HepG2 (cell line): ENCODE data around the gene CNIH3. TPM values are rescaled to one million over a fixed set of nuclear protein-coding genes. Genes with fewer than 3 reads are reported as not detected.

Experiments
- ATAC-seq: fragments of 200-7000 bp; cut with Tn5 transposase; 3 replicates; pipeline ENCODE4 v1.9.1; 2020; ENCODE audit warnings: mild to moderate bottlenecking, moderate library complexity
- BruUV-seq: library from RNA; stranded (reverse); fragments of 400-500 nt; replicated peaks from 2 replicates; lab custom pipeline; 2021; lab: Mats Ljungman, UMichigan
- CTCF ChIA-PET: fragments of 300-600 bp; formaldehyde crosslinking; extraction: SDS; loops from one replicate; lab custom pipeline; 2021; ENCODE audit warnings: low total read pairs, inconsistent platforms, low intra/inter-chr PET ratio; lab: Yijun Ruan, JAX
- POLR2A ChIA-PET: fragments of 350-600 bp; sonication (Branson Sonifier 250); formaldehyde crosslinking; loops from one replicate; lab custom pipeline; 2020; ENCODE audit warnings: antibody characterized with exemption, inconsistent platforms; lab: Yijun Ruan, JAX
- DNase-seq: peaks from one replicate; pipeline ENCODE4 v3.0.0-alpha.2; 2015; ENCODE audit warnings: low spot score
- FAIRE-seq: peaks from 3 replicates; lab custom pipeline; 2011; peaks lifted over from hg19 to GRCh38; lab: Jason Lieb, UNC
- H2AFZ ChIP-seq: one replicate; pipeline ENCODE4 v1.6.1; 2011; ENCODE audit warnings: low read length, inconsistent platforms
- H3K27ac ChIP-seq: fragments of 300-600 bp; 3 replicates; pipeline ENCODE4 v1.8.0; 2011; ENCODE audit warnings: mixed run types, mild to moderate bottlenecking, mixed read lengths, low read length, inconsistent platforms; ENCODE audit not compliant: insufficient read depth; ENCODE audit errors: extremely low read length
- H3K27me3 ChIP-seq, 2 experiments: fragments of 200-600 bp in 1 of 2; 2 replicates in 1 of 2; 3 replicates in 1 of 2; pipeline versions ENCODE4 v1.6.0 to v1.8.0; 2011; ENCODE audit warnings: low read length in 2 of 2, mild to moderate bottlenecking in 2 of 2, moderate library complexity in 2 of 2, inconsistent platforms in 1 of 2; ENCODE audit not compliant: insufficient read depth in 2 of 2, control insufficient read depth in 1 of 2
- H3K36me3 ChIP-seq, 2 experiments: fragments of 200-600 bp in 1 of 2; replicated peaks in 1 of 2; 2 replicates in 1 of 2; 3 replicates in 1 of 2; pipeline versions ENCODE4 v1.5.1 to v1.8.0; 2011; ENCODE audit warnings: low read length in 2 of 2, inconsistent platforms in 1 of 2; ENCODE audit not compliant: insufficient read depth in 2 of 2, control insufficient read depth in 1 of 2
- H3K4me1 ChIP-seq: 2 replicates; pipeline ENCODE4 v1.5.1; 2012; ENCODE audit warnings: low read length, inconsistent platforms; ENCODE audit not compliant: insufficient read depth
- H3K4me2 ChIP-seq: 2 replicates; pipeline ENCODE4 v1.6.0; 2011; ENCODE audit warnings: low read depth, low read length, inconsistent platforms
- H3K4me3 ChIP-seq, 3 experiments: fragments of 200-600 bp in 1 of 3; sonication (generic), shearing (Covaris generic) in 1 of 3; replicated peaks in 1 of 3; 2 replicates each; pipeline ENCODE4 v1.5.1; 2011 to 2016; ENCODE audit warnings: low read length in 3 of 3, inconsistent platforms in 2 of 3, low read depth in 2 of 3, mild to moderate bottlenecking in 2 of 3, control low read depth in 1 of 3, mixed read lengths in 1 of 3; ENCODE audit not compliant: insufficient read depth in 1 of 3
- H3K79me2 ChIP-seq: one replicate; pipeline ENCODE4 v1.6.1; 2011; ENCODE audit warnings: low read length, inconsistent platforms; ENCODE audit not compliant: insufficient read depth
- H3K9ac ChIP-seq: 2 replicates; pipeline ENCODE4 v1.6.0; 2011; ENCODE audit warnings: mild to moderate bottlenecking, low read depth, low read length, inconsistent platforms; ENCODE audit not compliant: insufficient read depth
- H3K9me3 ChIP-seq: 2 replicates; pipeline ENCODE4 v1.5.1; 2012; ENCODE audit warnings: mild to moderate bottlenecking, low read length
- H4K20me1 ChIP-seq: 2 replicates; pipeline ENCODE4 v1.6.0; 2011; ENCODE audit warnings: inconsistent platforms, mild to moderate bottlenecking, low read length, moderate library complexity; ENCODE audit not compliant: insufficient read depth
- CCDC6 ChIP-seq: sonication (generic); formaldehyde crosslinking; IDR thresholded peaks from 2 replicates; pipeline ENCODE4 v1.8.1; 2022; ENCODE audit warnings: mild to moderate bottlenecking, missing genetic modification reagents, moderate library complexity
- EEA1 ChIP-seq: sonication (generic); formaldehyde crosslinking; IDR thresholded peaks from 2 replicates; pipeline ENCODE4 v1.5.1; 2020; ENCODE audit warnings: mild to moderate bottlenecking, missing genetic modification reagents, borderline replicate concordance
- FOXA3 ChIP-seq: IDR thresholded peaks from 2 replicates; pipeline ENCODE4 v1.6.1; 2016; ENCODE audit warnings: missing genetic modification reagents, missing compliant biosample characterization
- FOXJ3 ChIP-seq: sonication (generic); formaldehyde crosslinking; IDR thresholded peaks from 2 replicates; pipeline ENCODE4 v1.4.0; 2020; ENCODE audit warnings: missing genetic modification reagents, mild to moderate bottlenecking, borderline replicate concordance
- KMT2A ChIP-seq: sonication (generic); formaldehyde crosslinking; IDR thresholded peaks from 2 replicates; pipeline ENCODE4 v1.4.0; 2020; ENCODE audit warnings: missing genetic modification reagents
- RBM22 ChIP-seq: fragments of 200-400 bp; formaldehyde crosslinking; optimal IDR thresholded peaks from 2 replicates; pipeline ENCODE3; 2017; ENCODE audit warnings: mild to moderate bottlenecking, low read length, moderate library complexity
- SRSF4 ChIP-seq: fragments of 200-400 bp; formaldehyde crosslinking; IDR thresholded peaks from one replicate; pipeline ENCODE4 v1.6.1; 2018; ENCODE audit warnings: mild to moderate bottlenecking, low read depth, low read length, moderate library complexity; ENCODE audit not compliant: poor library complexity, severe bottlenecking
- TBP ChIP-seq: sonication (generic); formaldehyde crosslinking; IDR thresholded peaks from 2 replicates; pipeline ENCODE4 v1.5.0; 2020; ENCODE audit warnings: missing genetic modification reagents
- ZFY ChIP-seq: sonication (generic); formaldehyde crosslinking; IDR thresholded peaks from 2 replicates; pipeline ENCODE4 v1.4.0; 2020; ENCODE audit warnings: missing genetic modification reagents
- ZNF589 ChIP-seq: sonication (generic); formaldehyde crosslinking; conservative IDR thresholded peaks from 2 replicates; pipeline ENCODE4 v1.8.0; 2022; ENCODE audit warnings: mild to moderate bottlenecking, moderate library complexity, missing genetic modification reagents
- ZNF660 ChIP-seq: sonication (generic); formaldehyde crosslinking; IDR thresholded peaks from 2 replicates; pipeline ENCODE4 v1.5.1; 2020; ENCODE audit warnings: mild to moderate bottlenecking, low read depth, missing genetic modification reagents, borderline replicate concordance
- ZNF879 ChIP-seq: sonication (generic); formaldehyde crosslinking; IDR thresholded peaks from 2 replicates; pipeline ENCODE4 v1.8.1; 2023; ENCODE audit warnings: missing genetic modification reagents
- ZSCAN29 ChIP-seq: sonication (generic); formaldehyde crosslinking; conservative IDR thresholded peaks from 2 replicates; pipeline ENCODE4 v1.4.0; 2020; ENCODE audit warnings: mild to moderate bottlenecking, missing genetic modification reagents
- WGBS: methylation state at CpG from one replicate; pipeline ENCODE4 v1.1.6; 2017; ENCODE audit warnings: low lambda C conversion rate; 5-methylcytosine and 5-hydroxymethylcytosine counted together
- in situ Hi-C: cut with HindIII; loops from 2 replicates; pipeline ENCODE4 v1.10.0; 2017; ENCODE audit warnings: low pct_unique_long_range_greater_than_20kb; ENCODE audit not compliant: extremely low pct_ligation_motif_present
- intact Hi-C: fragments of 100-400 bp; cut with micrococcal nuclease; formaldehyde crosslinking; loops from one replicate; pipeline ENCODE4 v1.10.0; 2022; ENCODE audit not compliant: unreplicated experiment
- polyA plus RNA-seq, 8 experiments: library from polyadenylated mRNA; depleted of rRNA in 3 of 8; stranded (reverse) in 7 of 8; unstranded in 1 of 8; fragments of >200 nt; fragmentation: Illumina TruSeq in 4 of 8; extraction: Trizol in 4 of 8; gene quantifications; 2 replicates each; pipeline versions ENCODE4 v1.2.1 to v1.2.3, GENCODE V29; 2011 to 2016; ENCODE audit warnings: low read depth in 4 of 8, missing spikeins in 1 of 8, mixed read lengths in 1 of 8; ENCODE audit not compliant: insufficient read depth in 1 of 8
- total RNA-seq, 5 experiments: library from RNA; depleted of rRNA; stranded (reverse); fragments of >200 nt; fragmentation: Illumina TruSeq; extraction: Trizol; gene quantifications; 2 replicates each; pipeline ENCODE4 v1.2.3, GENCODE V29; 2016; ENCODE audit warnings: low read depth in 1 of 5
- TF ChIP-seq, protein P1 (sequence below): IDR thresholded peaks from 2 replicates; pipeline ENCODE4 v1.6.1; 2016; ENCODE audit warnings: low read depth, missing genetic modification reagents, missing compliant biosample characterization
- TF ChIP-seq, protein P2 (sequence below): sonication (generic); formaldehyde crosslinking; IDR thresholded peaks from 2 replicates; pipeline ENCODE4 v1.9.0; 2021; ENCODE audit warnings: missing genetic modification reagents, borderline replicate concordance
- TF ChIP-seq, protein P3 (sequence below): sonication (generic); formaldehyde crosslinking; IDR thresholded peaks from 2 replicates; pipeline ENCODE4 v1.5.1; 2020; ENCODE audit warnings: missing genetic modification reagents, mild to moderate bottlenecking, borderline replicate concordance

Gene CNIH3
- total and polyA plus RNA-seq, 2 of the 13 experiments (the other 11 are each of a cell fraction or from before 2014, with no cell fraction given): 0.36 to 1.1 TPM

DNA sequence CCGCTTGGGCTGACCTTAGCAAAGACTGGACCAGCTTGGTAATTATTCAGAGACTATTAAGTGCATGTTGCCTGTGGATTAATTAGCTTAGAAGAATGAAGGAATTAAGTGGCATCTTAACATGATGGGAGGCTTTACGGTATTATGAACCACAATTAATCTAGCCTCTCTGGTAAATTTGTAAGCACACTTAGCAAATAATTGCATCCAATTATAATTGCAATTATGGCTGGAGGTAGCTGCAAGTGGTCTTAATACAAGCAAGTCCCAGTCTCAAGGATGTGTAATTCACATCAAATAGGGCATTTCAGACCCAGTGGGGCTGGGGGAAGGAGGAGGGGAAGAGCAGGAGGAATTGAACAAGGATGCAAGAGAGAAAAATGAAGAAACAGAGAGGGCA, 151.6 kb downstream of the CNIH3 start:
- no peak for FAIRE-seq
- no peak for TF ChIP-seq EEA1 (CRISPR knock-in tag)
- TF ChIP-seq FOXJ3: no peak
- TF ChIP-seq, protein P1, sequence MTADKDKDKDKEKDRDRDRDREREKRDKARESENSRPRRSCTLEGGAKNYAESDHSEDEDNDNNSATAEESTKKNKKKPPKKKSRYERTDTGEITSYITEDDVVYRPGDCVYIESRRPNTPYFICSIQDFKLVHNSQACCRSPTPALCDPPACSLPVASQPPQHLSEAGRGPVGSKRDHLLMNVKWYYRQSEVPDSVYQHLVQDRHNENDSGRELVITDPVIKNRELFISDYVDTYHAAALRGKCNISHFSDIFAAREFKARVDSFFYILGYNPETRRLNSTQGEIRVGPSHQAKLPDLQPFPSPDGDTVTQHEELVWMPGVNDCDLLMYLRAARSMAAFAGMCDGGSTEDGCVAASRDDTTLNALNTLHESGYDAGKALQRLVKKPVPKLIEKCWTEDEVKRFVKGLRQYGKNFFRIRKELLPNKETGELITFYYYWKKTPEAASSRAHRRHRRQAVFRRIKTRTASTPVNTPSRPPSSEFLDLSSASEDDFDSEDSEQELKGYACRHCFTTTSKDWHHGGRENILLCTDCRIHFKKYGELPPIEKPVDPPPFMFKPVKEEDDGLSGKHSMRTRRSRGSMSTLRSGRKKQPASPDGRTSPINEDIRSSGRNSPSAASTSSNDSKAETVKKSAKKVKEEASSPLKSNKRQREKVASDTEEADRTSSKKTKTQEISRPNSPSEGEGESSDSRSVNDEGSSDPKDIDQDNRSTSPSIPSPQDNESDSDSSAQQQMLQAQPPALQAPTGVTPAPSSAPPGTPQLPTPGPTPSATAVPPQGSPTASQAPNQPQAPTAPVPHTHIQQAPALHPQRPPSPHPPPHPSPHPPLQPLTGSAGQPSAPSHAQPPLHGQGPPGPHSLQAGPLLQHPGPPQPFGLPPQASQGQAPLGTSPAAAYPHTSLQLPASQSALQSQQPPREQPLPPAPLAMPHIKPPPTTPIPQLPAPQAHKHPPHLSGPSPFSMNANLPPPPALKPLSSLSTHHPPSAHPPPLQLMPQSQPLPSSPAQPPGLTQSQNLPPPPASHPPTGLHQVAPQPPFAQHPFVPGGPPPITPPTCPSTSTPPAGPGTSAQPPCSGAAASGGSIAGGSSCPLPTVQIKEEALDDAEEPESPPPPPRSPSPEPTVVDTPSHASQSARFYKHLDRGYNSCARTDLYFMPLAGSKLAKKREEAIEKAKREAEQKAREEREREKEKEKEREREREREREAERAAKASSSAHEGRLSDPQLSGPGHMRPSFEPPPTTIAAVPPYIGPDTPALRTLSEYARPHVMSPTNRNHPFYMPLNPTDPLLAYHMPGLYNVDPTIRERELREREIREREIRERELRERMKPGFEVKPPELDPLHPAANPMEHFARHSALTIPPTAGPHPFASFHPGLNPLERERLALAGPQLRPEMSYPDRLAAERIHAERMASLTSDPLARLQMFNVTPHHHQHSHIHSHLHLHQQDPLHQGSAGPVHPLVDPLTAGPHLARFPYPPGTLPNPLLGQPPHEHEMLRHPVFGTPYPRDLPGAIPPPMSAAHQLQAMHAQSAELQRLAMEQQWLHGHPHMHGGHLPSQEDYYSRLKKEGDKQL: no peak
- no peak for TF ChIP-seq ZNF660 (CRISPR knock-in tag)
- TF ChIP-seq RBM22: no peak
- no peak for TF ChIP-seq ZNF589 (CRISPR knock-in tag)
- TF ChIP-seq, protein P2, sequence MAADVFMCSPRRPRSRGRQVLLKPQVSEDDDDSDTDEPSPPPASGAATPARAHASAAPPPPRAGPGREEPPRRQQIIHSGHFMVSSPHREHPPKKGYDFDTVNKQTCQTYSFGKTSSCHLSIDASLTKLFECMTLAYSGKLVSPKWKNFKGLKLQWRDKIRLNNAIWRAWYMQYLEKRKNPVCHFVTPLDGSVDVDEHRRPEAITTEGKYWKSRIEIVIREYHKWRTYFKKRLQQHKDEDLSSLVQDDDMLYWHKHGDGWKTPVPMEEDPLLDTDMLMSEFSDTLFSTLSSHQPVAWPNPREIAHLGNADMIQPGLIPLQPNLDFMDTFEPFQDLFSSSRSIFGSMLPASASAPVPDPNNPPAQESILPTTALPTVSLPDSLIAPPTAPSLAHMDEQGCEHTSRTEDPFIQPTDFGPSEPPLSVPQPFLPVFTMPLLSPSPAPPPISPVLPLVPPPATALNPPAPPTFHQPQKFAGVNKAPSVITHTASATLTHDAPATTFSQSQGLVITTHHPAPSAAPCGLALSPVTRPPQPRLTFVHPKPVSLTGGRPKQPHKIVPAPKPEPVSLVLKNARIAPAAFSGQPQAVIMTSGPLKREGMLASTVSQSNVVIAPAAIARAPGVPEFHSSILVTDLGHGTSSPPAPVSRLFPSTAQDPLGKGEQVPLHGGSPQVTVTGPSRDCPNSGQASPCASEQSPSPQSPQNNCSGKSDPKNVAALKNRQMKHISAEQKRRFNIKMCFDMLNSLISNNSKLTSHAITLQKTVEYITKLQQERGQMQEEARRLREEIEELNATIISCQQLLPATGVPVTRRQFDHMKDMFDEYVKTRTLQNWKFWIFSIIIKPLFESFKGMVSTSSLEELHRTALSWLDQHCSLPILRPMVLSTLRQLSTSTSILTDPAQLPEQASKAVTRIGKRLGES (CRISPR knock-in tag): no peak
- no peak for TF ChIP-seq FOXA3 (CRISPR knock-in tag)
- TF ChIP-seq CCDC6 (CRISPR knock-in tag): no peak
- no peak for TF ChIP-seq ZNF879
- TF ChIP-seq TBP (CRISPR knock-in tag): no peak
- TF ChIP-seq ZSCAN29 (CRISPR knock-in tag): no peak
- TF ChIP-seq SRSF4: no peak
- TF ChIP-seq ZFY: no peak
- TF ChIP-seq, protein P3, sequence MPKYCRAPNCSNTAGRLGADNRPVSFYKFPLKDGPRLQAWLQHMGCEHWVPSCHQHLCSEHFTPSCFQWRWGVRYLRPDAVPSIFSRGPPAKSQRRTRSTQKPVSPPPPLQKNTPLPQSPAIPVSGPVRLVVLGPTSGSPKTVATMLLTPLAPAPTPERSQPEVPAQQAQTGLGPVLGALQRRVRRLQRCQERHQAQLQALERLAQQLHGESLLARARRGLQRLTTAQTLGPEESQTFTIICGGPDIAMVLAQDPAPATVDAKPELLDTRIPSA: no peak
- no peak for TF ChIP-seq KMT2A

More for the DNA sequence above, 151.6 kb downstream of the CNIH3 start:
- no TSS peak for BruUV-seq
- 29% methylated on average over 2 of the region's 2 CpGs for WGBS
- ChIA-PET CTCF (no interaction called here), POLR2A (no interaction called here)
- Histone ChIP-seq H3K4me2 (no peak overlapping the region), H3K9ac (no peak overlapping the region), H3K79me2 (no peaks in the 10 kb centered on the region), H3K9me3 (no peaks in the 10 kb centered on the region), H3K4me3 (no peak overlapping the region), H3K36me3 (no peaks in the 10 kb centered on the region), H3K27ac (no peak overlapping the region), H3K4me1 (no peaks in the 10 kb centered on the region), H3K27me3 (peaks cover 0 to 2% of the 10 kb centered on the region in 2 experiments; a peak in 1 of 5 replicates), H2AFZ (no peak overlapping the region), H4K20me1 (no peaks in the 10 kb centered on the region)
- in situ Hi-C loops (no loop called here), intact Hi-C loops (no loop called here)
- ATAC-seq (no peak), DNase-seq (no peak)
